Pancreas (tissue), 10 donors: Measurements from ENCODE around the gene ERBB4. TPM values are rescaled to one million over a fixed set of nuclear protein-coding genes. Genes with fewer than 3 reads are reported as not detected.

ENCODE experiments used
- ATAC-seq, 4 donors: fragments of 200-7000 bp; cut with Tn5 transposase; one replicate each; pipeline versions ENCODE4 v1.8.0 to v1.9.1; 2020; ENCODE audit warnings: mild to moderate bottlenecking in 4 of 4, moderate library complexity in 4 of 4
- DNase-seq, 6 donors: peaks; one replicate each; pipeline ENCODE4 v3.0.0-alpha.2; 2020
- FAIRE-seq: peaks from 2 replicates; lab custom pipeline; 2012; peaks lifted over from hg19 to GRCh38; lab: Jason Lieb, UNC
- H3K27ac ChIP-seq, 4 donors: fragments of 200-600 bp; sonication (generic); 1 replicate in 3 of 4; 2 replicates in 1 of 4; pipeline versions ENCODE4 v1.5.0 to v1.8.0; 2020
- H3K27me3 ChIP-seq, 4 donors: fragments of 200-600 bp; one replicate each; pipeline ENCODE4 v1.8.0; 2021
- H3K36me3 ChIP-seq, 3 donors: fragments of 200-600 bp; sonication (generic) in 1 of 3; one replicate each; pipeline versions ENCODE4 v1.5.0 to v1.8.0; 2020 to 2021
- H3K4me1 ChIP-seq, 3 donors: fragments of 200-600 bp; one replicate each; pipeline ENCODE4 v1.8.0; 2021
- H3K4me3 ChIP-seq, 4 donors: fragments of 200-600 bp; sonication (generic) in 2 of 4; one replicate each; pipeline versions ENCODE4 v1.5.0 to v1.8.0; 2020 to 2021
- H3K9me3 ChIP-seq, 4 donors: fragments of 200-600 bp; one replicate each; pipeline ENCODE4 v1.8.0; 2021
- WGBS, 2 donors: extraction: QIAGEN DNeasy Blood & Tissue Kit; methylation state at CpG; one replicate each; pipeline ENCODE4 v1.1.7; 2013; 5-methylcytosine and 5-hydroxymethylcytosine counted together
- intact Hi-C, 3 donors: fragments of 100-400 bp; cut with DNase I; formaldehyde crosslinking; loops; one replicate each; pipeline versions ENCODE4 v1.11.1 to v1.14.2; 2022
- polyA plus RNA-seq, 2 donors: library from polyadenylated mRNA; stranded (reverse); fragments of 200-250 nt; gene quantifications; one replicate each; pipeline ENCODE4 v1.2.3, GENCODE V29; 2013
- total RNA-seq, 6 donors: library from RNA; stranded (reverse); fragmentation: NEBNext Ultra II Directional in 4 of 6; extraction: Animal tissue kit (Norgen Biotek cat#: 25700) in 4 of 6; gene quantifications; one replicate each; pipeline versions ENCODE4 v1.2.1 to v1.2.4, GENCODE V29; 2021 to 2023
- TF ChIP-seq, protein P1 (sequence below), 4 donors: fragments of 200-600 bp; sonication (generic) in 3 of 4; IDR thresholded peaks; one replicate each; pipeline versions ENCODE4 v1.5.0 to v1.8.0; 2021; ENCODE audit warnings: antibody characterized with exemption in 4 of 4
- donor health status: healthy with polysubstance abuse.
- donor health status: DM: no; HTN: no; CAD: no; lungs with moderate emphysema.
- donor health status: DM: no; HTN: no; CAD: no.
- donor health status: control.
- donor health status: control.
- donor health status: Bipolar disorder and iron deficiency.
- donor health status: DM: yes; HTN: yes; CAD: no.
- donor health status: DM: no; HTN: no; CAD: no.
- donor health status: DM: no; HTN: no; CAD: no.
- donor health status: DM: yes; HTN: yes; CAD: no.

Gene ERBB4
- total and polyA plus RNA-seq, 8 donors: 0.30 to 5.0 (median 3.3) TPM

DNA sequence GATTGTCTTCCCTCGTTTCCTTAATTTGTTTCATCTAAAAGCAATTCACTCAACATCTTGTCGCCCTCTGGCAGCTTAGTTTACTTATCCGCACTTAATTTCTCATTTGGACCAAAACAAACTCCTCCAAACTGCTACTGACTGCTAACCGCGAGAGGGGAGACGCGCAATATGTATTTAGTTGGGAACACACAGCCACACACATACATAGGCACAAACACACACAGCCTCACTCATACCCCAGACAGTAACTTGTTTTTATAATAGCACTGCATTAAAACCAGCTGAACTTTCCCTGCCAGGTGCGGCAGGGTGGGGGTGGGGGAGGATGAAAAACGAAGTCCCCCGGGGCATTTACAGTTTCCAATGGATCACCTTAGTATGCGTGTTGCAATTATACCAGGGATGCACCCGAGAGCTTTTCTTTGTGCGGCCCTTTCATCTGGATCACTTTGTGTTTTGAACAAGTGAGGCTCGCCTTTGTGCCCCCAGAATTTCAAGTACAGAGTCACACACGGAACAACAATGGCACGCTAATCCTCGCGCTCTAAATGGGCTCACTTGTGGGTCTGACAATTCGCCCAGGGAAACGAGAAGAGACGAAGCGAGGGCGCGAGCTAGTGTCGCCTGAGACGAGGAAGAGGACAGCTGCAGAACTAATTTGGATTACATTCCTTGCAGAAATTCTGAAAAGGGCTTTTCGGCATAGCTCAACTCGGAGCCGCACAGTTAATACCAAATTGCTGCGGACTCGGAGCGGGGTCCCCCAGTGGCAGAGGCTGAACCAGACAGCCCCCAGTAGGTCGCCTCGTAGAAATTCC, 2.4 kb downstream of the ERBB4 start:
- Histone ChIP-seq H3K27me3 (no peaks in the 10 kb centered on the region), H3K27ac (no peak overlapping the region), H3K36me3 (no peaks in the 10 kb centered on the region), H3K4me3 (peak overlapping the region; percentile 44 to 71 (median 59)), H3K9me3 (no peaks in the 10 kb centered on the region), H3K4me1 (no peaks in the 10 kb centered on the region)
- ATAC-seq (peak in 1 of 4 donors; percentile 5), FAIRE-seq (no peak), DNase-seq (peak in 2 of 6 donors; percentile 22 to 49)
- 7 to 13% methylated on average over 34 of the region's 34 CpGs for WGBS, 2 donors
- intact Hi-C loops: no loop called here
- TF ChIP-seq, protein P1, sequence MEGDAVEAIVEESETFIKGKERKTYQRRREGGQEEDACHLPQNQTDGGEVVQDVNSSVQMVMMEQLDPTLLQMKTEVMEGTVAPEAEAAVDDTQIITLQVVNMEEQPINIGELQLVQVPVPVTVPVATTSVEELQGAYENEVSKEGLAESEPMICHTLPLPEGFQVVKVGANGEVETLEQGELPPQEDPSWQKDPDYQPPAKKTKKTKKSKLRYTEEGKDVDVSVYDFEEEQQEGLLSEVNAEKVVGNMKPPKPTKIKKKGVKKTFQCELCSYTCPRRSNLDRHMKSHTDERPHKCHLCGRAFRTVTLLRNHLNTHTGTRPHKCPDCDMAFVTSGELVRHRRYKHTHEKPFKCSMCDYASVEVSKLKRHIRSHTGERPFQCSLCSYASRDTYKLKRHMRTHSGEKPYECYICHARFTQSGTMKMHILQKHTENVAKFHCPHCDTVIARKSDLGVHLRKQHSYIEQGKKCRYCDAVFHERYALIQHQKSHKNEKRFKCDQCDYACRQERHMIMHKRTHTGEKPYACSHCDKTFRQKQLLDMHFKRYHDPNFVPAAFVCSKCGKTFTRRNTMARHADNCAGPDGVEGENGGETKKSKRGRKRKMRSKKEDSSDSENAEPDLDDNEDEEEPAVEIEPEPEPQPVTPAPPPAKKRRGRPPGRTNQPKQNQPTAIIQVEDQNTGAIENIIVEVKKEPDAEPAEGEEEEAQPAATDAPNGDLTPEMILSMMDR (IDR thresholded peaks at IDR 0.05): no peak

DNA sequence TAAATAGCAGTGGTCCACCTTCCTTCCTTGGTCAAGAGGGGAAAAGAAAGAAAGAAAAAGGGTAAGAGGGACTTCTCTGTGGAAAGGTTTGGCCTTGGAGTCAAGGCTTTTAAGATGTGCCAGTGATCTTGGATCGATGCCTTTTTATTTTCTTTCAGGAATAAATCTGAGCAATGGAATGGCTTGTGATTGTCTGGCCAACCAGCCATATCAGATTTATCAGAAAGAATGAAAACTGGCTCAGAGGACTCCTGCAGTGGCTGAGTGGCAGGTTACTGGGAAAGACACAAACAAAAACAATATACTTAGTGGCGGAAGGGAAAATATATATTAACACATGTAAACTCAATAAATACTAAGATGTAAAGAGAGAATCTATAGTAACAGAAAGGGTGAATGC, 4.3 kb downstream of the ERBB4 start:
- intact Hi-C loops: no loop called here
- Histone ChIP-seq H3K27me3 (no peaks in the 10 kb centered on the region), H3K9me3 (no peaks in the 10 kb centered on the region), H3K4me1 (no peaks in the 10 kb centered on the region), H3K27ac (no peak overlapping the region), H3K36me3 (no peaks in the 10 kb centered on the region), H3K4me3 (no peak overlapping the region)
- DNase-seq: no peak
- TF ChIP-seq, protein P1 (IDR thresholded peaks at IDR 0.05): no peak
- 73 to 79% methylated on average over 2 of the region's 2 CpGs for WGBS, 2 donors
- no peak for FAIRE-seq
- no peak for ATAC-seq

DNA sequence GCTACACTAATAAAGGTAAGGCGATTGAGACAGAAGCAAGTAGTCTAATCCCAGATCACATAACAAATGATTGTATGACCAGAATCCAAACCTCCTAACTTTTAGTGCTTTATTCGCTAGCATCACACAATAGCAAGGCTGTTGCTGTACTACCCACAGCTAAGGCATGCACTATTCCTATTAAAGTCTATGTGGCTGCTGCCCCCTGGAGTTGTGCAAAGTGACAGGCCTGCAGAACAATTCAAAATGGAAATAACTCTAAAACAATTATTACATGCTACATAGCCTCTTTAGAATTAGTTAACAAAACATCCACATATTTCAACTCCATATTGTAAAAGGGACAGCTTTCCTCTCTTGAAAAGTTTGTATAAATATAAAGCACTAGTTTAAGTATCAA, 6.0 kb downstream of the ERBB4 start:
- FAIRE-seq (no peak), DNase-seq (no peak), ATAC-seq (no peak)
- TF ChIP-seq, protein P1 (IDR thresholded peaks at IDR 0.05): no peak
- 89 to 91% methylated on average over 2 of the region's 2 CpGs for WGBS, 2 donors
- H3K36me3 ChIP-seq: no peaks in the 10 kb centered on the region
- H3K9me3 ChIP-seq: no peaks in the 10 kb centered on the region
- H3K27ac ChIP-seq: no peak overlapping the region
- no peaks in the 10 kb centered on the region for H3K27me3 ChIP-seq
- H3K4me3 ChIP-seq: no peak overlapping the region
- no peaks in the 10 kb centered on the region for H3K4me1 ChIP-seq
- intact Hi-C loops: no loop called here

DNA sequence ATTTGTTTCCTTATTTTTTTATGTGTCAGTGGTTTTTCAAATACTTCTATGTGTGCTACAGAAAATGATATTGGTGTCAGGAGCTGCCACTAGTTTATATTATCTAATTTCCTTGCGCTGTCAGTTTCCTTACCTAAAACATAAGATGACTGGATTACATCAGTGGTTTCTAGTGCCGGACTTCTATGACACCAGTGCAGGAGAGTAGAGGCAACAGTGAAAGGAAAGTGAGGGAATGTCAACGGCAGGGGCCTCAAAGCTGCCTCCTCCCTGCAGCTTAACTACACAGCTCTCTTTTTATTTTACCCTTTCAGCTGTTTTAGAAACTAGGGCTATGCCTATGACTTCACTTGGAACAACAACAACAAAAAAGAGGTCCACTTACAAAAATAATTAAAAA, 6.5 kb downstream of the ERBB4 start:
- no peaks in the 10 kb centered on the region for H3K27me3 ChIP-seq
- H3K4me3 ChIP-seq: no peak overlapping the region
- no peaks in the 10 kb centered on the region for H3K36me3 ChIP-seq
- ATAC-seq (no peak), DNase-seq (no peak), FAIRE-seq (no peak)
- 85 to 86% methylated on average over 3 of the region's 3 CpGs for WGBS, 2 donors
- intact Hi-C loops: no loop called here
- H3K27ac ChIP-seq: no peak overlapping the region
- TF ChIP-seq, protein P1 (IDR thresholded peaks at IDR 0.05): no peak
- H3K9me3 ChIP-seq: no peaks in the 10 kb centered on the region
- H3K4me1 ChIP-seq: no peaks in the 10 kb centered on the region

DNA sequence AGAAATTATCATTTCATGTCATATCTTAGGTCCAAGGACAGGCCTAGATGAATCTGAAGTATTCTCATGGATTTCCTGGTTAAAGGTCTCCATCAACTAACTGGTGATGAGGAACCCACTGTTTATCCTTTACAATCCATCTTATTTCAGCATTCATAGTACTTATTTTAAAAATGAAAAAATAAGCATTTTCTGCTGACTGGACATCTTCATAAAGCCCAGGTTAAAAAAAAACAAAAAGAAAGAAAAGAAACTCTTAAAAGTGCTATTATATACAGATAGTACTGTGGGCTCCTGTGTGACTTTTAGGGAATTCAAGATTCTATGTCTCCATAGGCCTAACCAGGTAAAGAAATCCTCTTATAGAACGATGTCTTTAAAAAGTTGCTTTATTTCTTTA, 7.1 kb downstream of the ERBB4 start:
- Histone ChIP-seq H3K9me3 (no peaks in the 10 kb centered on the region), H3K4me3 (no peak overlapping the region), H3K27ac (no peak overlapping the region), H3K4me1 (no peaks in the 10 kb centered on the region), H3K27me3 (no peaks in the 10 kb centered on the region), H3K36me3 (no peaks in the 10 kb centered on the region)
- FAIRE-seq (no peak), DNase-seq (no peak), ATAC-seq (no peak)
- TF ChIP-seq, protein P1 (IDR thresholded peaks at IDR 0.05): no peak
- WGBS, 2 donors: 94 to 97% methylated on average over 1 of the region's 1 CpG
- intact Hi-C loops: no loop called here
